Uterus (tissue), 4 donors: ENCODE data around the gene GRIK1. TPM values are rescaled to one million over a fixed set of nuclear protein-coding genes. Genes with fewer than 3 reads are reported as not detected.

Experiments used
- DNase-seq, 2 donors: peaks; one replicate each; pipeline ENCODE4 v3.0.0-alpha.2; 2019 to 2020
- H3K27ac ChIP-seq, 2 donors: fragments of 200-600 bp; sonication (generic); 1 replicate in 1 of 2; 2 replicates in 1 of 2; pipeline ENCODE4 v1.5.1; 2016 to 2018
- H3K27me3 ChIP-seq, 2 donors: fragments of 200-600 bp; sonication (generic); one replicate each; pipeline ENCODE4 v1.5.1; 2018 to 2019; ENCODE audit warnings: control low read depth in 1 of 2
- H3K36me3 ChIP-seq, 2 donors: fragments of 200-600 bp; sonication (generic); one replicate each; pipeline ENCODE4 v1.5.1; 2019; ENCODE audit warnings: control low read depth in 1 of 2
- H3K4me1 ChIP-seq, 2 donors: fragments of 200-600 bp; sonication (generic); one replicate each; pipeline ENCODE4 v1.5.1; 2018 to 2019; ENCODE audit warnings: control low read depth in 1 of 2
- H3K4me3 ChIP-seq, 2 donors: fragments of 200-600 bp; sonication (generic); 1 replicate in 1 of 2; 2 replicates in 1 of 2; pipeline ENCODE4 v1.5.1; 2018 to 2019; ENCODE audit warnings: mild to moderate bottlenecking in 1 of 2
- H3K9me3 ChIP-seq, 2 donors: fragments of 200-600 bp; sonication (generic); one replicate each; pipeline ENCODE4 v1.5.1; 2019; ENCODE audit warnings: control low read depth in 1 of 2
- POLR2A ChIP-seq, 2 donors: fragments of 450-650 bp; IDR thresholded peaks; one replicate each; pipeline ENCODE4 v1.6.1; 2016; ENCODE audit warnings: antibody characterized with exemption in 2 of 2, mild to moderate bottlenecking in 1 of 2, moderate library complexity in 1 of 2
- intact Hi-C: fragments of 100-400 bp; cut with DNase I; formaldehyde crosslinking; loops from one replicate; pipeline ENCODE4 v1.15.1; 2023; ENCODE audit warnings: low total_unique reads
- total RNA-seq, 4 donors: library from RNA; depleted of rRNA in 3 of 4; stranded (reverse); fragments of >200 nt in 3 of 4; gene quantifications; one replicate each; pipeline versions ENCODE4 v1.1.0 to v1.2.4, GENCODE V29; 2014 to 2023
- TF ChIP-seq, protein P1 (sequence below), 4 experiments: fragments of 200-600 bp in 2 of 4; fragments of 450-650 bp in 2 of 4; sonication (generic) in 2 of 4; IDR thresholded peaks; one replicate each; pipeline ENCODE4 v1.5.1; 2016 to 2019; ENCODE audit warnings: antibody characterized with exemption in 4 of 4, mild to moderate bottlenecking in 2 of 4, moderate library complexity in 1 of 4
- donor health status: DM: yes; HTN: yes; CAD: no.

GRIK1 gene
- total RNA-seq, 4 donors from 2014 or later, result 0.12 to 4.1 TPM; not detected in 2

- H3K27ac ChIP-seq, result no peak overlapping the region
- intact Hi-C loops, result no loop called here
- no peak for DNase-seq
- H3K9me3 ChIP-seq, result no peaks in the 10 kb centered on the region
- H3K27me3 ChIP-seq, result no peaks in the 10 kb centered on the region
- no peaks in the 10 kb centered on the region for H3K36me3 ChIP-seq
- H3K4me1 ChIP-seq, result no peaks in the 10 kb centered on the region
- no peak overlapping the region for H3K4me3 ChIP-seq
- TF ChIP-seq, protein P1, sequence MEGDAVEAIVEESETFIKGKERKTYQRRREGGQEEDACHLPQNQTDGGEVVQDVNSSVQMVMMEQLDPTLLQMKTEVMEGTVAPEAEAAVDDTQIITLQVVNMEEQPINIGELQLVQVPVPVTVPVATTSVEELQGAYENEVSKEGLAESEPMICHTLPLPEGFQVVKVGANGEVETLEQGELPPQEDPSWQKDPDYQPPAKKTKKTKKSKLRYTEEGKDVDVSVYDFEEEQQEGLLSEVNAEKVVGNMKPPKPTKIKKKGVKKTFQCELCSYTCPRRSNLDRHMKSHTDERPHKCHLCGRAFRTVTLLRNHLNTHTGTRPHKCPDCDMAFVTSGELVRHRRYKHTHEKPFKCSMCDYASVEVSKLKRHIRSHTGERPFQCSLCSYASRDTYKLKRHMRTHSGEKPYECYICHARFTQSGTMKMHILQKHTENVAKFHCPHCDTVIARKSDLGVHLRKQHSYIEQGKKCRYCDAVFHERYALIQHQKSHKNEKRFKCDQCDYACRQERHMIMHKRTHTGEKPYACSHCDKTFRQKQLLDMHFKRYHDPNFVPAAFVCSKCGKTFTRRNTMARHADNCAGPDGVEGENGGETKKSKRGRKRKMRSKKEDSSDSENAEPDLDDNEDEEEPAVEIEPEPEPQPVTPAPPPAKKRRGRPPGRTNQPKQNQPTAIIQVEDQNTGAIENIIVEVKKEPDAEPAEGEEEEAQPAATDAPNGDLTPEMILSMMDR (IDR thresholded peaks at IDR 0.05), result no peak
- no peak for TF ChIP-seq POLR2A (IDR thresholded peaks at IDR 0.05)
Measured at GRCh38 chr21:29650523-29651022, 289.2 kb downstream of the GRIK1 start.

- intact Hi-C loops, result no loop called here
- H3K27ac ChIP-seq, result no peak overlapping the region
- TF ChIP-seq, protein P1 (IDR thresholded peaks at IDR 0.05), result no peak
- TF ChIP-seq POLR2A (IDR thresholded peaks at IDR 0.05), result no peak
Measured at GRCh38 chr21:29649406-29649814, 290.4 kb downstream of the GRIK1 start.

GRCh38 chr21:29648710-29649240 is 291.0 kb downstream of the GRIK1 start:
- no peaks in the 10 kb centered on the region for H3K36me3 ChIP-seq
- DNase-seq, result no peak
- no peaks in the 10 kb centered on the region for H3K4me1 ChIP-seq
- TF ChIP-seq, protein P1 (IDR thresholded peaks at IDR 0.05), result no peak
- TF ChIP-seq POLR2A (IDR thresholded peaks at IDR 0.05), result no peak
- no peaks in the 10 kb centered on the region for H3K27me3 ChIP-seq
- H3K9me3 ChIP-seq, result no peaks in the 10 kb centered on the region
- no peak overlapping the region for H3K4me3 ChIP-seq
- H3K27ac ChIP-seq, result no peak overlapping the region
- intact Hi-C loops, result no loop called here

More at GRCh38 chr21:29649406-29649814, 290.4 kb downstream of the GRIK1 start:
- H3K4me1 ChIP-seq, result no peaks in the 10 kb centered on the region
- no peak overlapping the region for H3K4me3 ChIP-seq
- no peaks in the 10 kb centered on the region for H3K27me3 ChIP-seq
- DNase-seq, result no peak
- no peaks in the 10 kb centered on the region for H3K9me3 ChIP-seq
- no peaks in the 10 kb centered on the region for H3K36me3 ChIP-seq

GRCh38 chr21:29647353-29647781 is 292.4 kb downstream of the GRIK1 start:
- TF ChIP-seq, protein P1 (IDR thresholded peaks at IDR 0.05), result no peak
- Histone ChIP-seq H3K27ac (no peak overlapping the region), H3K4me3 (no peak overlapping the region), H3K36me3 (no peaks in the 10 kb centered on the region), H3K27me3 (no peaks in the 10 kb centered on the region), H3K9me3 (no peaks in the 10 kb centered on the region), H3K4me1 (no peaks in the 10 kb centered on the region)
- no peak for DNase-seq
- intact Hi-C loops, result no loop called here

DNA sequence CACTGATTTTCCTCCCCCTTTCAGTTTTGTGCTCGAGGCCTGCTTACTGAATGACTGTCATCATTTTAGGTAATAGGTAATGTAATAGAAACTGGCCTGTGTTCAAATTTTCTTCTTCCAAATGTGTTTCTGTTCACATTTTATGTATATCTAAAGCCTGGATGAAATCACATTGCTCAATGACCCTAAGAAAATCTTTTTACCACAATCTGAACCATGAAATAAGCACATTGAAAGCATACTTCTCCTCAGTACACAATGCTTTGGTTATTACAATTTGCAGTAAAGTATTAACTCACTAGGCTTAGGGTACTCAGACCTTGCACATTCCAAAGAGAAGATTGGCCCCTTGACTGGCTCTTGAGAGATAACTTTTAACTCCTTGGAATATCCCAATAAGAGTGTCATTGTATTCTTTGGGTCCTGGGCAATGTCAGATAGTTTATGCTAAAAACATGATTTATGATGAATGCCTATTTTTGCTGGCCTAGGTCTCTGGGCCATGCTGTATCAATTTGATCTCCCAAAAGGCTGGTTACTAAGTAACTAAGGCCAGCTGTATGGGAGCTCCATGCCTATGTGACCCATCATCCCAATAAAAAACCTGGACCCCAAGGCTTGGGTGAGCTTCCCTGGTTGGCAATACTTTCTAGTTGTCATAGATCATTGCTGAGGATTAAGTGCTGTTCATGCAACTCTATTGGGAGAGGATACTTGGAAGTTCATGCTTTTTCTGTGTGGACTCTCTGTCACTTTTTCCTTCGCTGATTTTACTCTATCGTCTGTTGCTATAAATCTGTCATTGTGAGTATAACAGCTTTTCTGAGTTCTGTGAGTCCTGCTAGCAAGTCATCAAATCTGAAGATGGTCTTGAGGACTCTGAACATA is 293.9 kb downstream of the GRIK1 start:
- intact Hi-C loops, result no loop called here
- Histone ChIP-seq H3K4me3 (no peak overlapping the region), H3K36me3 (no peaks in the 10 kb centered on the region), H3K27ac (no peak overlapping the region), H3K27me3 (no peaks in the 10 kb centered on the region), H3K4me1 (no peaks in the 10 kb centered on the region), H3K9me3 (no peaks in the 10 kb centered on the region)
- no peak for DNase-seq
- TF ChIP-seq, protein P1 (IDR thresholded peaks at IDR 0.05), result no peak
- no peak for TF ChIP-seq POLR2A (IDR thresholded peaks at IDR 0.05)
